IPS DF 4.7 (cell line): ENCODE measurements around the gene UXS1.

Experiments
- DNase-seq: peaks from one replicate; pipeline ENCODE4 v3.0.0-alpha.2; 2013; ENCODE audit warnings: low spot score; ENCODE audit errors: extremely low read depth

The UXS1 gene

GRCh38 chr2:106054880-106055655 is 139.0 kb downstream of the UXS1 start:
- DNase-seq = no peak

GRCh38 chr2:106054321-106054720 is 139.8 kb downstream of the UXS1 start:
- no peak for DNase-seq

GRCh38 chr2:106053581-106053980 is 140.5 kb downstream of the UXS1 start:
- DNase-seq = no peak

GRCh38 chr2:106053116-106053515 is 141.0 kb downstream of the UXS1 start:
- DNase-seq = no peak

GRCh38 chr2:106044859-106045258 is 149.2 kb downstream of the UXS1 start:
- DNase-seq = no peak

- DNase-seq = no peak
Measured at GRCh38 chr2:106044021-106044420, 150.1 kb downstream of the UXS1 start.
